ENCODE results near the gene GVQW3.
A peak's percentile ranks its signal among the peaks of the same experiment; 100 is the strongest.
"Not testable (repeated sequence)": the region's sequence is repeated elsewhere in the genome, so short reads cannot be mapped to it uniquely, and the experiment has no call there.

Gene GVQW3

GRCh38 chr11:76382209-76382608 lies 1.1 kb downstream of the GVQW3 start:
- H3K36me3 ChIP-seq (ENCODE audit: control insufficient read depth, insufficient read depth, low read length): no peaks in the 10 kb centered on the region
- WGBS, 2 experiments: 75 to 81% methylated on average over 6 of the region's 6 CpGs
- H3K27ac ChIP-seq (ENCODE audit: insufficient read depth, low read depth, low read length, poor library complexity, severe bottlenecking): no peak overlapping the region
- H3K4me3 ChIP-seq (ENCODE audit: insufficient read depth, low read depth, low read length): peak overlapping the region; percentile 81
- no peaks in the 10 kb centered on the region for H3K27me3 ChIP-seq (ENCODE audit: control insufficient read depth, insufficient read depth, low read length, poor library complexity, severe bottlenecking)
- no peaks in the 10 kb centered on the region for H3K9me3 ChIP-seq (ENCODE audit: control insufficient read depth, low read length)
- H3K4me1 ChIP-seq (ENCODE audit: control insufficient read depth, insufficient read depth, low read length): peaks cover 25% of the 10 kb centered on the region

- WGBS, 2 experiments: 64 to 67% methylated on average over 5 of the region's 5 CpGs
- Histone ChIP-seq H3K36me3 (ENCODE audit: control insufficient read depth, insufficient read depth, low read length) (no peaks in the 10 kb centered on the region), H3K4me3 (ENCODE audit: insufficient read depth, low read depth, low read length) (no peak overlapping the region), H3K9me3 (ENCODE audit: control insufficient read depth, low read length) (no peaks in the 10 kb centered on the region), H3K27ac (ENCODE audit: insufficient read depth, low read depth, low read length, poor library complexity, severe bottlenecking) (no peak overlapping the region), H3K4me1 (ENCODE audit: control insufficient read depth, insufficient read depth, low read length) (peaks cover 15% of the 10 kb centered on the region), H3K27me3 (ENCODE audit: control insufficient read depth, insufficient read depth, low read length, poor library complexity, severe bottlenecking) (no peaks in the 10 kb centered on the region)
Measured at GRCh38 chr11:76385903-76386302, 4.8 kb downstream of the GVQW3 start.

DNA sequence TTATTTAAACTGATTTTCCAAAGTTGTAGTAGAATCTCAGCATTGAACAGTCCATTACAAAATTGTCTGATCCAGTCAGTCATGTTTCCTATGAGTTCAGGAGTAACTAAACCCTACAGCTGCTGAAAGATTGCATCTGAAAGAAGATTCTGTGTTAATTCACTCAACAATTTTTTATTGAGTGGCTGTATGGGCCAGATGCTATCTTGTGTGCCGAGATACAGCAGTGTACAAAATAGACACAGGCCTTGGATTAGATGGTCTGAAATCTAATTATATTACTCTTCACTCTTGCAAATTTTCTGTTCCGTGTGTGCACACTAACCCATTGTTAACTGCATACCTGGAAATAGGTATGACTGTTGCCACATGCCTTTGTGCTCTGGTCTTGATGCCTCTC lies 7.3 kb downstream of the GVQW3 start:
- Histone ChIP-seq H3K9me3 (ENCODE audit: control insufficient read depth, low read length) (no peaks in the 10 kb centered on the region), H3K27ac (ENCODE audit: insufficient read depth, low read depth, low read length, poor library complexity, severe bottlenecking) (no peak overlapping the region), H3K36me3 (ENCODE audit: control insufficient read depth, insufficient read depth, low read length) (no peaks in the 10 kb centered on the region), H3K4me3 (ENCODE audit: insufficient read depth, low read depth, low read length) (no peak overlapping the region), H3K4me1 (ENCODE audit: control insufficient read depth, insufficient read depth, low read length) (peaks cover 7% of the 10 kb centered on the region), H3K27me3 (ENCODE audit: control insufficient read depth, insufficient read depth, low read length, poor library complexity, severe bottlenecking) (no peaks in the 10 kb centered on the region)
- WGBS, 2 experiments: 90 to 98% methylated on average over 2 of the region's 2 CpGs

- Histone ChIP-seq H3K27ac (ENCODE audit: insufficient read depth, low read depth, low read length, poor library complexity, severe bottlenecking) (no peak overlapping the region), H3K4me1 (ENCODE audit: control insufficient read depth, insufficient read depth, low read length) (no peaks in the 10 kb centered on the region), H3K36me3 (ENCODE audit: control insufficient read depth, insufficient read depth, low read length) (no peaks in the 10 kb centered on the region), H3K4me3 (ENCODE audit: insufficient read depth, low read depth, low read length) (no peak overlapping the region), H3K9me3 (ENCODE audit: control insufficient read depth, low read length) (no peaks in the 10 kb centered on the region), H3K27me3 (ENCODE audit: control insufficient read depth, insufficient read depth, low read length, poor library complexity, severe bottlenecking) (no peaks in the 10 kb centered on the region)
- 93 to 94% methylated on average over 6 of the region's 6 CpGs for WGBS, 2 experiments
Measured at GRCh38 chr11:76391021-76391420, 9.9 kb downstream of the GVQW3 start.

DNA sequence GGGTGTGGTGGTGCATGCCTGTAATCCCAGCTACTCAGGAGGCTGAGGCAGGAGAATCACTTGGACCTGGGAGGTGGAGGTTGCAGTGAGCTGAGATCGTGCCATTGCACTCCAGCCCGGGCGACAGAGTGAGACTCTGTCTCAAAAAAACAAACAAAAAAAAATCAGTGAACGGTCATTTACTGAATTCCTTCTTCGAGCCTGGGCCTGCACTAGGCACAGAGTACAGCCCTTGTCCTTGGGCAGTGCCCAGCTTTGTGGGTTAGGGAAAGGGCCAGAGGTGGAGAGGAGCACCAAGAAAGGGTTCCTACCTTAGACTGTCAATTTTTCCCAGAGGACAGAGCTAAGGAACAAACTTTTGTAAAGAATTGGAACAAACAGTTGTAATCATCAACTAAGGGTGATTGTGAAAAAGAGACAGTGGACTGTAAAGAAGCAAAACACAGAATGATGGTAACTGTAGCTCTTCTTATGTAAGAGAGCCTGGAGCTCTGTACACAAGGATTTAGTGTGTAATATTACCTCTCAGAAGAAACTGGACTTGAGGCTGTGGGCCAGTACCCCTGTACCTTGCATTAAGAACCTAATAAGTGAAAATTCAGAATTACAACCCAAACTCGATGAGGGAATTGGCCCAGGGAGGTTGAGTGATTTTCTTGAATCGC lies 10.8 kb downstream of the GVQW3 start:
- 94% methylated on average over 7 of the region's 7 CpGs for WGBS, 2 experiments
- no peaks in the 10 kb centered on the region for H3K36me3 ChIP-seq (ENCODE audit: control insufficient read depth, insufficient read depth, low read length)

DNA sequence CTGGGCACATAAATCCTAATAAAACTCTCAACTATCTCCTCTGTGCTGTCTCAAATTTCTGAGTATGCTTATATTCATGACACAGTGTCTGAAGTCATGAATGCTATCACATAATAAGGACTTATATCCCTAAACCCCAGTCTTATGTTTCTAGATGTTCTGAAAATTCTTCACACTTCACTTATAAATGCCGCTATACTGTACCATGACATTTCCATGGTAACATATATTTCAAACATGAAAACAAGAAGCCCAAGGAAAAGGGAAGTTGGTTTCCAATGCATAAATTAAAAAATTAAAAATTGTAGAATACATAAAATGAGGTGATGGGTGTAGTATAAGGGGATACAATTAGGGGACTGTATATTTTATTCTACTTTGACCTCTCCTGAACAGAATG lies 11.7 kb downstream of the GVQW3 start:
- H3K36me3 ChIP-seq (ENCODE audit: control insufficient read depth, insufficient read depth, low read length): no peaks in the 10 kb centered on the region
- H3K4me3 ChIP-seq (ENCODE audit: insufficient read depth, low read depth, low read length): no peak overlapping the region
- no peaks in the 10 kb centered on the region for H3K4me1 ChIP-seq (ENCODE audit: control insufficient read depth, insufficient read depth, low read length)
- no peaks in the 10 kb centered on the region for H3K9me3 ChIP-seq (ENCODE audit: control insufficient read depth, low read length)
- WGBS, 2 experiments: 80 to 100% methylated on average over 1 of the region's 1 CpG
- no peak overlapping the region for H3K27ac ChIP-seq (ENCODE audit: insufficient read depth, low read depth, low read length, poor library complexity, severe bottlenecking)
- no peaks in the 10 kb centered on the region for H3K27me3 ChIP-seq (ENCODE audit: control insufficient read depth, insufficient read depth, low read length, poor library complexity, severe bottlenecking)

More for the DNA sequence above, 10.8 kb downstream of the GVQW3 start:
- H3K4me1 ChIP-seq (ENCODE audit: control insufficient read depth, insufficient read depth, low read length): no peaks in the 10 kb centered on the region
- no peak overlapping the region for H3K4me3 ChIP-seq (ENCODE audit: insufficient read depth, low read depth, low read length)
- no peaks in the 10 kb centered on the region for H3K27me3 ChIP-seq (ENCODE audit: control insufficient read depth, insufficient read depth, low read length, poor library complexity, severe bottlenecking)
- H3K9me3 ChIP-seq (ENCODE audit: control insufficient read depth, low read length): no peaks in the 10 kb centered on the region
- no peak overlapping the region for H3K27ac ChIP-seq (ENCODE audit: insufficient read depth, low read depth, low read length, poor library complexity, severe bottlenecking)

- Histone ChIP-seq H3K9me3 (ENCODE audit: control insufficient read depth, low read length) (no peaks in the 10 kb centered on the region), H3K27me3 (ENCODE audit: control insufficient read depth, insufficient read depth, low read length, poor library complexity, severe bottlenecking) (no peaks in the 10 kb centered on the region), H3K4me3 (ENCODE audit: insufficient read depth, low read depth, low read length) (no peak overlapping the region), H3K4me1 (ENCODE audit: control insufficient read depth, insufficient read depth, low read length) (no peaks in the 10 kb centered on the region), H3K36me3 (ENCODE audit: control insufficient read depth, insufficient read depth, low read length) (no peaks in the 10 kb centered on the region), H3K27ac (ENCODE audit: insufficient read depth, low read depth, low read length, poor library complexity, severe bottlenecking) (no peak overlapping the region)
Measured at GRCh38 chr11:76394411-76394810, 13.3 kb downstream of the GVQW3 start.

- Histone ChIP-seq H3K4me3 (ENCODE audit: insufficient read depth, low read depth, low read length) (no peak overlapping the region), H3K4me1 (ENCODE audit: control insufficient read depth, insufficient read depth, low read length) (no peaks in the 10 kb centered on the region), H3K27ac (ENCODE audit: insufficient read depth, low read depth, low read length, poor library complexity, severe bottlenecking) (no peak overlapping the region), H3K36me3 (ENCODE audit: control insufficient read depth, insufficient read depth, low read length) (no peaks in the 10 kb centered on the region), H3K27me3 (ENCODE audit: control insufficient read depth, insufficient read depth, low read length, poor library complexity, severe bottlenecking) (no peaks in the 10 kb centered on the region), H3K9me3 (ENCODE audit: control insufficient read depth, low read length) (no peaks in the 10 kb centered on the region)
- 83 to 100% methylated on average over 1 of the region's 1 CpG for WGBS, 2 experiments
Measured at GRCh38 chr11:76395296-76395695, 14.2 kb downstream of the GVQW3 start.

DNA sequence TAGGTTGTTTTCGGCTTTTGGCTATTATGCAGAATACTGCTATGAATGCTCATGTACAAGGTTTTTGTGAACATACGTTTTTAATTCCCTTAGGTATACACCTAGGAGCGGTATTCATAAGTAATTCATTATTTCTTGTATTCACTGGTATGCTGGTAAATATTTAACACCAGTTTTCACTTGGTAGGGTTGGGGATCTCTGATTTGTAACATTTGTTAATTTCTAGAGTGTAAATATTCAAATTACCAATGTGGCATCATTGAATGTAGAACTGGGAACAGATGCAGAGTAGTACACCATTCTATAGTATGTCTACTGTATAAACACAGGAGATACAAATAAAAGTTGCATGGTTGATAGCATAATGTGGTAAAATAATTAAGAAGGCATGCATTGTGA lies 16.3 kb downstream of the GVQW3 start:
- Histone ChIP-seq H3K36me3 (ENCODE audit: control insufficient read depth, insufficient read depth, low read length) (no peaks in the 10 kb centered on the region), H3K9me3 (ENCODE audit: control insufficient read depth, low read length) (no peaks in the 10 kb centered on the region), H3K27ac (ENCODE audit: insufficient read depth, low read depth, low read length, poor library complexity, severe bottlenecking) (no peak overlapping the region), H3K27me3 (ENCODE audit: control insufficient read depth, insufficient read depth, low read length, poor library complexity, severe bottlenecking) (no peaks in the 10 kb centered on the region), H3K4me1 (ENCODE audit: control insufficient read depth, insufficient read depth, low read length) (no peaks in the 10 kb centered on the region), H3K4me3 (ENCODE audit: insufficient read depth, low read depth, low read length) (no peak overlapping the region)
- 90% methylated on average over 3 of the region's 3 CpGs; no CpG with 5 or more reads in 1 of the 2 experiments for WGBS, 2 experiments

DNA sequence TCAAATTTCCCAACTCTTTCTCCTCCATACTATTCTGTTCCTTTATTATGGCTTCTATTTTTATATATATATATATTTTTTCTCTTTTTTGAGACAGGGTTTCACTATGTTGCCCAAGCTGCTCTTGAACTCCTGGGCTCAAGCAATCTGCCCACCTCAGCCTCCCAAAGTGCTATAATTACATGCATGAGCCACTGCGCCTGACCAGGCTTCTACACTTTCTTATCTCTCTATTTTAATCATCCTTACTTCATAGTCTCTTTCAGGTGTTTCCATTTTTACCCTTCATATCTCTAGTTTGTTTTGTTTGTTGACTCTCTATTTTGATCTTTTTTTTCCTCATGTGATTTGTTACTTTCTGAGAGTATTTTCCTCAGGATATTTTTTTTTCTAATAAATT lies 19.8 kb downstream of the GVQW3 start:
- Histone ChIP-seq H3K27ac (ENCODE audit: insufficient read depth, low read depth, low read length, poor library complexity, severe bottlenecking) (no peak overlapping the region), H3K27me3 (ENCODE audit: control insufficient read depth, insufficient read depth, low read length, poor library complexity, severe bottlenecking) (no peaks in the 10 kb centered on the region), H3K36me3 (ENCODE audit: control insufficient read depth, insufficient read depth, low read length) (no peaks in the 10 kb centered on the region), H3K4me1 (ENCODE audit: control insufficient read depth, insufficient read depth, low read length) (no peaks in the 10 kb centered on the region), H3K4me3 (ENCODE audit: insufficient read depth, low read depth, low read length) (no peak overlapping the region), H3K9me3 (ENCODE audit: control insufficient read depth, low read length) (no peaks in the 10 kb centered on the region)
- 89 to 96% methylated on average over 1 of the region's 1 CpG for WGBS, 2 experiments

DNA sequence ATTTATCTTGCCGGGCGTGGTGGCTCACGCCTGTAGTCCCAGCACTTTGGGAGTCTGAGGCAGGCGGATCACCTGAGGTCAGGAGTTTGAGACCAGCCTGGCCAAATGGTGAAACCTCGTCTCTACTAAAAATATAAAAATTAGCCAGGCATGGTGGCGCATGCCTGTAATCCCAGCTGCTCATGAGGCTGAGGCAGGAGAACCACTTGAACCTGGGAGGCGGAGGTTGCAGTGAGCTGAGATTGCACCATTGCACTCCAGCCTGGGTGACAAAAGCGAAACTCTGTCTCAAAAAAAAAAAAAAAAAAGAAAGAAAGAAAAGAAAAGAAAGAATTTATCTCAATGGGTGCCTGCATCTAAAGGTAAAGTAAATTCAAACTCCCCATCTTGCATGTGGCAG lies 20.4 kb downstream of the GVQW3 start:
- H3K4me3 ChIP-seq (ENCODE audit: insufficient read depth, low read depth, low read length); H3K27me3 ChIP-seq (ENCODE audit: control insufficient read depth, insufficient read depth, low read length, poor library complexity, severe bottlenecking); H3K36me3 ChIP-seq (ENCODE audit: control insufficient read depth, insufficient read depth, low read length); H3K27ac ChIP-seq (ENCODE audit: insufficient read depth, low read depth, low read length, poor library complexity, severe bottlenecking); H3K9me3 ChIP-seq (ENCODE audit: control insufficient read depth, low read length); H3K4me1 ChIP-seq (ENCODE audit: control insufficient read depth, insufficient read depth, low read length): not testable (repeated sequence)
- 93 to 96% methylated on average over 7 to 8 of the region's 8 CpGs for whole genome bisulfite sequencing, 2 experiments
